Neural cell (in vitro differentiated cells): Measurements from ENCODE around the gene GFRA1.

Source experiments
- CTCF ChIP-seq: fragments of 450-650 bp; IDR thresholded peaks from 2 replicates; pipeline ENCODE4 v1.5.1; 2014; ENCODE audit warnings: antibody characterized with exemption, mild to moderate bottlenecking, moderate library complexity; ENCODE audit not compliant: poor library complexity, severe bottlenecking
- EP300 ChIP-seq: fragments of 450-650 bp; conservative IDR thresholded peaks from 2 replicates; pipeline ENCODE4 v1.6.1; 2014; ENCODE audit warnings: antibody characterized with exemption, mild to moderate bottlenecking, moderate library complexity; ENCODE audit not compliant: poor library complexity, severe bottlenecking
- EZH2 ChIP-seq: fragments of 200-600, 300-800 bp; shearing (Covaris generic), sonication (generic); IDR thresholded peaks from 2 replicates; pipeline ENCODE4 v1.6.1; 2014; ENCODE audit warnings: antibody characterized with exemption, low read length, borderline replicate concordance, mild to moderate bottlenecking; ENCODE audit not compliant: insufficient read depth, poor library complexity, severe bottlenecking
- RAD21 ChIP-seq: fragments of 450-650 bp; conservative IDR thresholded peaks from 2 replicates; pipeline ENCODE4 v1.6.1; 2014; ENCODE audit warnings: antibody characterized with exemption, mild to moderate bottlenecking, moderate library complexity

- TF ChIP-seq CTCF (no peak), EZH2 (no peak), EP300 (no peak), RAD21 (no peak)
Observed at GRCh38 chr10:116186273-116186672, 86.7 kb downstream of the GFRA1 start.
